DND-41 (cell line): Measurements from ENCODE around the gene SEMA6B.

Experiments used
- ATAC-seq: fragments of 200-7000 bp; cut with Tn5 transposase; 3 replicates; pipeline ENCODE4 v1.9.1; 2021; ENCODE audit warnings: low read depth; ENCODE audit not compliant: insufficient read depth
- DNase-seq: peaks from one replicate; pipeline ENCODE4 v3.0.0-alpha.2; 2020
- H2AFZ ChIP-seq: 2 replicates; pipeline ENCODE4 v1.6.0; 2012; ENCODE audit warnings: low read depth, low read length
- H3K27ac ChIP-seq: 2 replicates; pipeline ENCODE4 v1.5.1; 2012; ENCODE audit warnings: low read length, inconsistent platforms
- H3K27me3 ChIP-seq: fragments of 200-600 bp; sonication (generic); 2 replicates; pipeline ENCODE4 v1.6.0; 2012; ENCODE audit warnings: low read length, mild to moderate bottlenecking, inconsistent platforms; ENCODE audit not compliant: insufficient read depth, poor library complexity
- H3K36me3 ChIP-seq: 2 replicates; pipeline ENCODE4 v1.5.1; 2012; ENCODE audit warnings: low read length, inconsistent platforms; ENCODE audit not compliant: insufficient read depth
- H3K4me1 ChIP-seq: 2 replicates; pipeline ENCODE4 v1.5.1; 2012; ENCODE audit warnings: mild to moderate bottlenecking, low read length; ENCODE audit not compliant: insufficient read depth
- H3K4me2 ChIP-seq: 2 replicates; pipeline ENCODE4 v1.6.0; 2012; ENCODE audit warnings: mild to moderate bottlenecking, moderate library complexity, low read length, inconsistent platforms; ENCODE audit not compliant: insufficient read depth
- H3K4me3 ChIP-seq, 2 experiments: fragments of 200-600 bp in 1 of 2; shearing (Covaris generic) in 1 of 2; 2 replicates each; pipeline ENCODE4 v1.5.1; 2012 to 2016; ENCODE audit warnings: inconsistent platforms in 2 of 2, low read length in 2 of 2, mild to moderate bottlenecking in 2 of 2, low read depth in 1 of 2, moderate library complexity in 1 of 2
- H3K79me2 ChIP-seq: 2 replicates; pipeline ENCODE4 v1.6.0; 2012; ENCODE audit warnings: low read length, inconsistent platforms; ENCODE audit not compliant: insufficient read depth
- H3K9ac ChIP-seq: 2 replicates; pipeline ENCODE4 v1.6.0; 2012; ENCODE audit warnings: low read depth, mild to moderate bottlenecking, inconsistent platforms, low read length, moderate library complexity
- H3K9me3 ChIP-seq: 2 replicates; pipeline ENCODE4 v1.5.1; 2012; ENCODE audit warnings: low read length, moderate library complexity, mild to moderate bottlenecking, inconsistent platforms; ENCODE audit not compliant: insufficient read depth, severe bottlenecking
- H4K20me1 ChIP-seq: 2 replicates; pipeline ENCODE4 v1.6.0; 2012; ENCODE audit warnings: low read length; ENCODE audit not compliant: insufficient read depth
- EZH2 ChIP-seq: IDR thresholded peaks from 3 replicates; pipeline ENCODE4 v1.6.1; 2012; ENCODE audit warnings: borderline replicate concordance, low read depth, mild to moderate bottlenecking, moderate library complexity, low read length, inconsistent platforms; ENCODE audit not compliant: severe bottlenecking
- TF ChIP-seq, protein P1 (sequence below): IDR thresholded peaks from 2 replicates; pipeline ENCODE4 v1.5.1; 2012; ENCODE audit warnings: borderline replicate concordance, low read length, moderate library complexity, mild to moderate bottlenecking; ENCODE audit not compliant: poor library complexity, severe bottlenecking; ENCODE audit errors: extremely low read depth

The SEMA6B gene

DNA sequence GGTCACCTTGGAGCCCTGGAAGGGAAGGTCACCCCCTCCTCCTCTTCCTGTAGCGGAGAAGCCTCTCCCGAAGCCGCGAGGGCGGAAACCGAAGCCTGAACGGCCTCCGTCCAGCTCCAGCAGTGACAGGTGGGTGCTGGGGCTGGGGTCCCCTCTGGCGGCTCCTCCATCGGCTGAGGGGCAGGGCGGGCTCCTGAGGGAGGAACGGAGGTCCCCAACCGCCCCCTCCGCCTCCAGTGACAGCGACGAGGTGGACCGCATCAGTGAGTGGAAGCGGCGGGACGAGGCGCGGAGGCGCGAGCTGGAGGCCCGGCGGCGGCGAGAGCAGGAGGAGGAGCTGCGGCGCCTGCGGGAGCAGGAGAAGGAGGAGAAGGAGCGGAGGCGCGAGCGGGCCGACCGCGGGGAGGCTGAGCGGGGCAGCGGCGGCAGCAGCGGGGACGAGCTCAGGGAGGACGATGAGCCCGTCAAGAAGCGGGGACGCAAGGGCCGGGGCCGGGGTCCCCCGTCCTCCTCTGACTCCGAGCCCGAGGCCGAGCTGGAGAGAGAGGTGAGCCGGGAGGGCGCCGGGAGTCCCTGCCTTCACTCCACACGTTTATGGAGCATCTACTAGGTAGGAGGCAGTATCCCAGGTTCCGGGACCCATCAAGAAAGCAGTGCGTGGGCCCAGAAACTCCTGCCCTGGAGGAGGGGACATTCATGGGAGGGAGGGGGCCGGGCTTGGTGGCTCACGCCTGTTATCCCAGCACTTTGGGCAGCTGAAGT, 65.4 kb downstream of the SEMA6B start:
- Histone ChIP-seq H3K4me1 (no peaks in the 10 kb centered on the region), H4K20me1 (peaks cover 8% of the 10 kb centered on the region; the same call in 1 of the 2 replicates), H2AFZ (no peak overlapping the region), H3K27ac (no peak overlapping the region), H3K4me3 (no peak overlapping the region), H3K4me2 (no peak overlapping the region), H3K36me3 (peaks cover 83% of the 10 kb centered on the region), H3K27me3 (no peaks in the 10 kb centered on the region), H3K79me2 (no peaks in the 10 kb centered on the region), H3K9me3 (no peaks in the 10 kb centered on the region), H3K9ac (no peak overlapping the region)
- no peak for TF ChIP-seq EZH2
- TF ChIP-seq, protein P1, sequence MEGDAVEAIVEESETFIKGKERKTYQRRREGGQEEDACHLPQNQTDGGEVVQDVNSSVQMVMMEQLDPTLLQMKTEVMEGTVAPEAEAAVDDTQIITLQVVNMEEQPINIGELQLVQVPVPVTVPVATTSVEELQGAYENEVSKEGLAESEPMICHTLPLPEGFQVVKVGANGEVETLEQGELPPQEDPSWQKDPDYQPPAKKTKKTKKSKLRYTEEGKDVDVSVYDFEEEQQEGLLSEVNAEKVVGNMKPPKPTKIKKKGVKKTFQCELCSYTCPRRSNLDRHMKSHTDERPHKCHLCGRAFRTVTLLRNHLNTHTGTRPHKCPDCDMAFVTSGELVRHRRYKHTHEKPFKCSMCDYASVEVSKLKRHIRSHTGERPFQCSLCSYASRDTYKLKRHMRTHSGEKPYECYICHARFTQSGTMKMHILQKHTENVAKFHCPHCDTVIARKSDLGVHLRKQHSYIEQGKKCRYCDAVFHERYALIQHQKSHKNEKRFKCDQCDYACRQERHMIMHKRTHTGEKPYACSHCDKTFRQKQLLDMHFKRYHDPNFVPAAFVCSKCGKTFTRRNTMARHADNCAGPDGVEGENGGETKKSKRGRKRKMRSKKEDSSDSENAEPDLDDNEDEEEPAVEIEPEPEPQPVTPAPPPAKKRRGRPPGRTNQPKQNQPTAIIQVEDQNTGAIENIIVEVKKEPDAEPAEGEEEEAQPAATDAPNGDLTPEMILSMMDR = no peak
- DNase-seq = no peak
- no peak for ATAC-seq

DNA sequence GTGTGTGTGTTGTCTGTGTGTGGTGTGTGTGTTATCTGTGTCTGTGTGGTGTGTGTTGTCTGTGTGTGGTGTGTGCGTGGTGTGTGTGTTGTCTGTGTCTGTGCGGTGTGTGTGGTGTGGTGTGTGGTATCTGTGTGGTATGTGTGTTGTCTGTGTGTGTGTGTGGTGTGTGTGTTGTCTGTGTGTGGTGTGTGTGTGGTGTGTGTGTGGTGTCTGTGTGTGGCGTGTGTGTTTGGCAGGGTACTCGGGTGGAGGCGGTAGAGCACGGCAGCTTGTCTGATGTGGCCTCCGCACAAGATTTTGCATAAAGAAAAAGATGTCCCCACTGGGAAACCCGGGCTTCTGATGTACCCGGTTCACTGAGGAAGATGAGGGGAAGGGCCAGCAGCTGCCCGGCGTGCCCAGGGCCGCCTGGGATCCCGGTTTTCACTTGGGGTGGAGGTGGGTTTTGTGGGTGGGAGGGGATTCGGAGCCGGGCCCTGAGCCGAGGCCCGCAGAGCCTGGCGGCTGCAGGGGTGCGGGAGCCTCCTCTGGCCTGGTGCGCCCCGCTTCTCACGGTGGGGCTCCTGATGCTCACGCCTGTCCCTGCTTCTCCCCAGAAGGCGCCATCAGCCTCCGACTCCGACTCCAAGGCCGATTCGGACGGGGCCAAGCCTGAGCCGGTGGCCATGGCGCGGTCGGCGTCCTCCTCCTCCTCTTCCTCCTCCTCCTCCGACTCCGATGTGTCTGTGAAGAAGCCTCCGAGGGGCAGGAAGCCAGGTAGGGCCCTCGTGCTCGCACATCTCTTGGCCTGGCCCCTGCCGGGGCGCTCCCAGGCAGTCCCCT, 66.2 kb downstream of the SEMA6B start:
- ATAC-seq (no peak), DNase-seq (no peak)
- Histone ChIP-seq H3K27me3 (no peaks in the 10 kb centered on the region), H4K20me1 (peaks cover 8% of the 10 kb centered on the region; the same call in 1 of the 2 replicates), H3K27ac (no peak overlapping the region), H3K36me3 (peaks cover 85% of the 10 kb centered on the region), H3K4me1 (no peaks in the 10 kb centered on the region), H3K9ac (no peak overlapping the region), H2AFZ (no peak overlapping the region), H3K9me3 (no peaks in the 10 kb centered on the region), H3K79me2 (no peaks in the 10 kb centered on the region), H3K4me2 (no peak overlapping the region), H3K4me3 (no peak overlapping the region)
- TF ChIP-seq, protein P1 = no peak
- TF ChIP-seq EZH2 = no peak
